HL-60/S4 treated with retinoic acid at 250 ng/mL for 4 days and 3 days (cell line): ENCODE measurements around the gene SDS.

ENCODE experiments used
- in situ Hi-C: fragments of 300-500 bp; cut with MboI; formaldehyde crosslinking; loops from 2 replicates; pipeline ENCODE4 v1.7.0; 2022; ENCODE audit warnings: low sequenced_read_pairs

The SDS gene

DNA sequence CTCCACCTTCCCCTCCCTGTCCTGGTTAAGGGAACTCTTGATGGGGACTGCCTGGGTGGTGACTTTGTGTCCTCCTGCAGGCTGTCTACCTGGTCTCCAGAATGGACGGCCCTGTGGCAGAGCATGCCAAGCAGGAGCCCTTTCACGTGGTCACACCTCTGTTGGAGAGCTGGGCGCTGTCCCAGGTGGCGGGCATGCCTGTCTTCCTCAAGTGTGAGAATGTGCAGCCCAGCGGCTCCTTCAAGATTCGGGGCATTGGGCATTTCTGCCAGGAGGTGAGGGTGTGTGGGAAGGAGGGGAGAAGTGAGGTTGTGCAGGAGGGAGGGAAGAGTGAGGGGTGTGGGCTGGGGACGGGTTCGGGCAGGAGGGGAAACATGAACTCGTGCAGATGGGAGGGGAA lies 24.2 kb upstream of the SDS start:
- in situ Hi-C loops, result loop anchor here (10.0 kb wide), 1 partner anchor 233 kb away; no protein-coding TSS in a partner anchor

- in situ Hi-C loops, result loop anchor here (10.0 kb wide), 1 partner anchor 231 kb away; no protein-coding TSS in a partner anchor
Measured at GRCh38 chr12:113425960-113426453, 22.3 kb upstream of the SDS start.

DNA sequence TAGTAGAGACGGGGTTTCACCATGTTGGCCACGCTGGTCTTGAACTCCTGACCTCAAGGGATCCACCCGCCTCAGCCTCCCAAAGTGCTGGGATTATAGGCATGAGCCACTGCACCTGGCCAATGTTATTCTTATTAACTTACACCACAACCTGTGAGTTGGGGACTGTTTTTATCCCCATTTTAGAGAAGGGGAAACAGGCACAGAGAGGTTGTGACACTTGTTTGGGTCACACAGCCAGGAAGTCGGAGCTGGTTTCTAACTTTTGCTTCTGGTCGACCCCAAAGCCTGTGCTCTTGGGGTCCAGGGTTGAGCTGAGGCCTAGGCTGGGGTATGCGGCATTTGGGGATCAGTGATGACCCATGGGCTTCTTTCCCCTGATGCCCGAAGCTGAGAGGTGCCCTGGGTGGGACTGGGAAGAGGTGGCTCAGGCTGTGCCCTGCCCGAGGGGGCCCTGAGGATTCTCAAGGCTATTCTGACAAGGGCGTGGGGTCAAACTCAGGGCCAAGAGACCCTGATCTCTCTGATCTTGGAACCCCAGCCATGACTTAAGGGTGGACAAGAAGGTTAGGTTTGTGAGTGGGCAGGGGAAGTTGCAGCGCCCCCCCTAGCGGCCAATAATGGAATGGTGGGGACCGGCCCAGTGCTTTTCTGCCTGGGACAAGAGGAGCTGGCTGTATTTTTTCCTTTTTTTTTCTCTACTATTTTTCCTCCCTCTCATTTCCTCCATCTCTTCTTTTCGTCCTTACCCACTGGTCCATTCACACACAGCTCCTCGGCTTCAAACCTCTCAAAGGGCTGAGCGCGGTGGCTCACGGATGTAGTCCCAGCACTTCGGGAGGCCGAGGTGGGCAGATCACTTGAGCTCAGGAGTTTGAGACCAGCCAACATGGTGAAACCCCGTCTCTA lies 21.5 kb upstream of the SDS start:
- in situ Hi-C loops, result loop anchor here (10.0 kb wide), 1 partner anchor 230 kb away; no protein-coding TSS in a partner anchor

GRCh38 chr12:113424456-113424855 lies 20.8 kb upstream of the SDS start:
- in situ Hi-C loops, result loop anchor here (10.0 kb wide), 1 partner anchor 230 kb away; no protein-coding TSS in a partner anchor

- in situ Hi-C loops, result loop anchor here (10.0 kb wide), 1 partner anchor 228 kb away; no protein-coding TSS in a partner anchor
Measured at GRCh38 chr12:113422886-113423669, 19.4 kb upstream of the SDS start.

DNA sequence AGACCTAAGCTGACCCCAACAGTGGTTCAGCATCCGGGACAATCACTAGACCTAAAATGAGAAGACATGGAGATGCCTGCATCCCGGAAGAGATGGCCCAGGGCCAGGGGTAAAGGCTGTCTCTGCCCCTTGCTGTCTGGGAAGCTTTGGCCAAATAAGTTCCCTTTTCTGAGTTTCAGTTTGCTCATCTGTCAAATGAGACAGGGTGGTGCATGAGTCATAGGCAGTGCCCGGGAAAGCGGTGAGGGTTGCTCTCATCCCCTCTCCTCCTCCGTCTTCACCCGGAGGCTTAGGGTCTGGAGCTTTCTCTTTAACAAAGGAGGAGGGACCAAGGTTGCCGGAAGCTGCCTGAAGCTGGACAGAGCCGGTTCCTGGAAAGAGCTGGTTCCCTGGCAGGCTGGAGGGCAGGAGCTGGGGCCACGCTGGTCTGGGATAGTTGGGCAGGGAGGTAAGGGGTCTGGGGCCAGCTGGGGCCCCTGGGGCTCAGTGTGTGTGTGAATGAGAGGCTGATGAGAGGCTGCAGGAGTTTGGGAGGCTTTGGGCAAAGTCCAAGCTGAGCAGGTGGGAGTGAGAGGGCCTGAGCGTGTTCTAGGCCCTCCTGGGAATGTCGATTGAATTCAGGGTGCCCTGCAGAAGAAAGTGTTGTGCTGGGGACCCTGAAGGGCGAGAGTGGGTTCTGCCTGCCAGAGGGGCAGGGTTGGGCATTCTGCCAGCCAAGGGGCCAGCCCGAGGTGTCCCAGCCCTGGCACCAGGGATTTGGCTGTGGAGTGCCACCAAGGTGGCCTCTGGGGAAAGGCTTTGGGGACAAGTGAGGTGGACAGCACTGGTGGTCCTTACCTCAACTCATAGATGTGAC lies 18.6 kb upstream of the SDS start, which contains the start of gene SDSL:
Gene SDSL (plus strand): TSS at position 351 of the 856 bp plus-strand sequence. CDS start 5,603 bp downstream, outside the sequence.
- in situ Hi-C loops, result loop anchor here (10.0 kb wide), 1 partner anchor 227 kb away; no protein-coding TSS in a partner anchor

DNA sequence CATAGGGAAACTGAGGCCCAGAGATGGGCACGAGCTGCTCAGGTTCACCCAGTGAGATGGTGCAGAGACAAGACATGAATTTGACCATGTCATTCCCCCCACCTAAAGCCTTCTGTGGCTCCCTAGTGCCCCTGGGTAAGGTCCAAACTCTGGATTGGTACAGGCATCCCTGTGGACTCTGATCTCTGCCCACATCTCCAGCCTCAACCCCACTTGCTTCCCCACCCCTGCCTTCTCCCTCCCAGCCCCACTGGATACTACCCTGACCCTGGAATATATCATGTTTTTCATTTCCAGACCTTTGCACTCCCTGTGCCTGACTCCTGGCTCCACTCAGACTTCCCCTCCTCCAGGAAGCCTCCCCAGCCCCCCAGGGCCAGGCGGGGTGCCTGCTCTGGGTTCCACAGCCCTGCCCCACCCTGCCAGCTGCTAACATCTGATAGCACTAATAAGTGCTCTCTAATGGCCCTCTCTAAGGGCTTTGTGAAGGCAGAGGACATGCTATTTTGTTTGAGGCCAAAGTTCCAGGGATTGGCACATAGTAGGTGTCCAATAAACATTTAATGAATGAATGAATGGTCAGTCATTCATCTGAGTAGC lies 17.4 kb upstream of the SDS start:
- in situ Hi-C loops, result loop anchor here (10.0 kb wide), 1 partner anchor 226 kb away; no protein-coding TSS in a partner anchor

- in situ Hi-C loops, result no loop called here
Measured at GRCh38 chr12:113418213-113418879, 14.7 kb upstream of the SDS start.

DNA sequence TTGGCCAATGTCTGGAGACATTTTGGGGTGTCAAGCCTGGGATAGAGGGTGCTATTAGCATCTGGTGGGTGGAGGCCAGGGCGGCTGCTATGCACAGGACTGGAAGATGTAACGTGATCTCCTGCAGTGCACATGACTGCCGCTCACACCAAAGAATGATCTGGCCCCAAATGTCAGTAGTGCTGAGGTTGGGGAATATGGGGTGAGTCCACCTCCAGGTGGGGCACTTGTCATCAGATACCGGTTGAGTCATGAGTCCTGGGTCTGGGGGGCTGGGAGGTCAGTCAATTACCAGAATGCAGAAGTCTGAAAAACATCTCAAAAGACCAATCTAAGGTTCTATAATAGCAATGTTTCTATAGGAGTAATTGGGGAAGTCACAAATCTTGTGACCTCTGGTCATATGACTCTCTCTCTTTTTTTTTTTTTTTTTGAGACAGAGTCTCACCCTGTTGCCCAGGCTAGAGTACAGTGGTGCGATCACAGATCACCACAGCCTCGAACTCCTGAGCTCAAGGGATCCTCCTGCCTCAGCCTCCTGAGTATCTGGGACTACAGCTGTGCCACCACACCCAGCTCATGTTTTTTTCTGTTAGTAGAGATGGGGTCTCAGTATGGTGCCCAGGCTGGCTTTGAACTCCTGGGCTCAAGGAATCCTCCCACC lies 12.5 kb upstream of the SDS start:
- in situ Hi-C loops, result no loop called here

DNA sequence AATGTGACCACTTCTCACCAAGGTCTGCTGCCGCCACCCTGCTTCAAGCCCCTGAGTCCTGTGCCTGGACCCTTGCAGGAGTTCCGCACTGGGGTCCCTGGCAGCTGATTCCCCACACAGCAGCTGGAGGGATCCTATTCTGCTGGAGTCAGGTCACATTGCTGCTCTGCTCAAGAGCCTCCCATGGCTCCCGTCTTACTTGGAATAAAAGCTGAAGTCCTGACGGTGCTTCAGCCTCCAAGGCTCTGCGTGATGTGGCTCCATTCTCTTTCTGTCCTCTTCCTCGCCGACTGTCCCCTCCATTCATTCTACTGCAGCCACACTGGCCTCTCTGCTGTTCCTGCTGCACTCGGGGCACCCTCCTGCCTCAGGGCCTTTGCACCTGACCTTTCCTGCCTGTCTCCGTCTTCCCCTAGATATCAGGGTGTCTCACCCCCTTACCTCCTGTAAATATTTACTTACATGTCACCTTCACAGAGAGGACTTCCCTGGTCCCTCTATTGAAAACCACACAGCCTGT lies 10.9 kb upstream of the SDS start:
- in situ Hi-C loops, result no loop called here

- in situ Hi-C loops, result no loop called here
Measured at GRCh38 chr12:113413488-113413939, 9.8 kb upstream of the SDS start.

DNA sequence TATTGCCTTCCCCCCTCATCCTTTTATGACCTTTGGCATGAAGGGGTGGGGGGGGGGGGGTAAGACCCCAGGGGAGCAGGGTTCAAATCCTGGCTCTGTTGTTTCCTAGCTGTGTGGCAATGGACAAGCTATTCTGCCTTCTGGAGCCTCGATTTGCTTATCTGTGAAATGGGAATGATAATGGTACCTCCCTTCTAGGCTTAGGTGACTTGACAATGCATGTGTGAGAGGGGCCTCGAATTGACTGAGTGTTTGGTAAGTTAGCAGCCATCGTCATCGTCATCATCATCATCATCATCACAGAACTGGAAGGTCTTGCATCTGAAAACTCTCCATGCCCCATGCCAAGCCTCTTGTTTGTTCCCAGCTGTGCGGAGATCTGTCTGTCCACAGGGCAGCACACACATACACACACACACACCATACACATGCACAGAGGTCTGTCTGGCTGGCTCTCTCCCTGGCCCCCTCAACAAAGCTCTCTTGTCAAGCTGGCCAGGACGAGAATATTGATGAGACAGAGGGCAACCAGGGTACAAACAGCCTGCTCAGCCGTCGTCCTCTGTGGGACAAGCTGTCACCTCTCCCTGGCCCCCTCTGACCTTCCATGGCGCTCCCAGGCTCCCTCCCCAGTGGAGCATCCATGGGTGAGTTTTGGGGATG lies 5.9 kb upstream of the SDS start:
- in situ Hi-C loops, result no loop called here

GRCh38 chr12:113408756-113409298 lies 5.1 kb upstream of the SDS start:
- in situ Hi-C loops, result no loop called here

GRCh38 chr12:113407931-113408600 lies 4.4 kb upstream of the SDS start:
- in situ Hi-C loops, result no loop called here

DNA sequence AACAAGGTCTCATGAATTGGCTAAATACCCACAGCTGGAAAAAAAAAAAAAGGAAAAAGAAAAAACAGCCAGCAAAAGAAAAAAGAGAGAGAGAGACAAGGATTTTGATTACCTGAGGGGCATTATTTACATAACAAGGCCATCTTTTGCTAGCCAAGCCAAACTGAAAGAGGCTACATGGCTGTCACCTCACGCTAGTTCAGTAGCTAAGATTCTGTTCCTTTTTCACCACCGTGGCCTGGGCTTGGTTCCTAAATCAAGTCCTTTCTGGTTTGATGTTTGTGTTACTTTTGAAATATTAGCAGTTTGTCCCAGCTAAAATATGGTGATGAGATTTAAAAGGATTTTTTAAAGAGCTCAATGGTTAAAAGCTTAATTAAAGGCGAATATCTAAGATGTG lies 2.0 kb upstream of the SDS start:
- in situ Hi-C loops, result no loop called here

- in situ Hi-C loops, result no loop called here
Measured at GRCh38 chr12:113402586-113403260, 964 bp downstream of the SDS start.
